Measurements from ENCODE around the gene PPP1R3C. TPM values are rescaled to one million over a fixed set of nuclear protein-coding genes. Genes with fewer than 3 reads are reported as not detected.

Gene PPP1R3C
- total and polyA plus RNA-seq, 2 experiments from 2014 or later: 0.91 to 1.8 TPM

DNA sequence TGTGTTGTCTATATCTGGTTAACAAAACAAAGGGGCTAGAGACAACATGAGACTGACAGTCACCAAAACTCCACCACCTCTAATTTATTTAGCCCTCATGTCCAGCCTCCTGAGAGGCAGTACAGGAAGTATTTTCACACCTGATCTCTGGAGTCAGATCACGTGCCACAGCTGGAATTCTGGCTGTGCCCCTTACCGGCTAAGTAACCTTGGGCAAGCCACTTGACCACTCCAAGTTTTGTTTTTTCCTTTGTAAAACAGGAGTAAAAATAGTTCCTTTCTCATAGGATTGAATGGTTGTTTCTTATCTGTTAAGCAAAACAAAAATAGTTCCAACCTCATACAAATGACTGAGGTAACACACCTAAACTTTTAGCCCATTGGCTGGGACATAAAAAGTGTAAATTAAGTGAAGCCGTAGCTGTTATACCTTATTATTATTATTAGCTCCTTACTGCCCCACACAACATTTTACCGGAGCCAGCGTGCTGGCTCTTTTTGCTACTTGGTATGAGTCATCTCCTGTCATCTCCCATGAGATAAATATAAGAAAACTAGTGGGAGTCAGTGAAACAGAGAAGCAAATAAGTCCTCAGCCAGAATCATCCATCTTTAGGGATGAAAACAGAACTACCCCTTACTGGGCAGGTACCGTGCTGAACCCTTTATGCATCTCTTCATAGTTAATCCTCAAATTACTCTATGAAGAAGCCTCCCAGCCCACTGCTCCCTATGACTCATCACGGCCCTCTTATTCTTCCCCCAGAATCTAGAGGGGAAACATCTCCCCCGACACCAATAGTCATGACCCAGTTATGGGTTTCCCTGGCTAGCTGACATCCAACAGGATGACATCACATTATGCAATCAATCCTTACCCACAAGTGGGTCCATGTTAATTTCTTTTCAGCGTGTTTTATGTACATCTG lies 44.9 kb downstream of the PPP1R3C start:
- H3K9me3 Mint-ChIP-seq: no peaks in the 10 kb centered on the region
- no peak for DNase-seq (ENCODE audit: low spot score)
- no peak overlapping the region for H2AFZ ChIP-seq

More for the DNA sequence above, 44.9 kb downstream of the PPP1R3C start:
- H3K36me3 ChIP-seq (ENCODE audit: insufficient read depth): no peaks in the 10 kb centered on the region
- ATAC-seq: no peak
- no peak overlapping the region for H3K27ac ChIP-seq (ENCODE audit: low read depth)
- no peaks in the 10 kb centered on the region for H3K4me1 Mint-ChIP-seq
- TF ChIP-seq, protein P1, sequence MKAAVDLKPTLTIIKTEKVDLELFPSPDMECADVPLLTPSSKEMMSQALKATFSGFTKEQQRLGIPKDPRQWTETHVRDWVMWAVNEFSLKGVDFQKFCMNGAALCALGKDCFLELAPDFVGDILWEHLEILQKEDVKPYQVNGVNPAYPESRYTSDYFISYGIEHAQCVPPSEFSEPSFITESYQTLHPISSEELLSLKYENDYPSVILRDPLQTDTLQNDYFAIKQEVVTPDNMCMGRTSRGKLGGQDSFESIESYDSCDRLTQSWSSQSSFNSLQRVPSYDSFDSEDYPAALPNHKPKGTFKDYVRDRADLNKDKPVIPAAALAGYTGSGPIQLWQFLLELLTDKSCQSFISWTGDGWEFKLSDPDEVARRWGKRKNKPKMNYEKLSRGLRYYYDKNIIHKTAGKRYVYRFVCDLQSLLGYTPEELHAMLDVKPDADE (IDR thresholded peaks at IDR 0.05): no peak
- TF ChIP-seq CTCF (conservative IDR thresholded peaks at IDR 0.05; ENCODE audit: low read depth in 2 of 2): no peak
- no peak for TF ChIP-seq STAT1 (IDR thresholded peaks at IDR 0.05; ENCODE audit: unreplicated experiment)
- TF ChIP-seq EZH2phosphoT487 (IDR thresholded peaks at IDR 0.05; ENCODE audit: unreplicated experiment): no peak
- no peak for TF ChIP-seq ZNF462 (CRISPR knock-in tag; IDR thresholded peaks at IDR 0.05)
- TF ChIP-seq EZH2 (IDR thresholded peaks at IDR 0.05; ENCODE audit: low read depth, unreplicated experiment): no peak
- no peak for TF ChIP-seq CREB1 (CRISPR knock-in tag; IDR thresholded peaks at IDR 0.05; ENCODE audit: low read depth)
- no peak for TF ChIP-seq POLR2AphosphoS5 (IDR thresholded peaks at IDR 0.05; ENCODE audit: low read depth)
- no peak for TF ChIP-seq ZNF114 (CRISPR knock-in tag; IDR thresholded peaks at IDR 0.05)
- no peak for TF ChIP-seq ZNF331 (CRISPR knock-in tag; IDR thresholded peaks at IDR 0.05; ENCODE audit: low read depth)
- no peak for TF ChIP-seq NANOG (IDR thresholded peaks at IDR 0.05; ENCODE audit: borderline replicate concordance)
- TF ChIP-seq, protein P2, sequence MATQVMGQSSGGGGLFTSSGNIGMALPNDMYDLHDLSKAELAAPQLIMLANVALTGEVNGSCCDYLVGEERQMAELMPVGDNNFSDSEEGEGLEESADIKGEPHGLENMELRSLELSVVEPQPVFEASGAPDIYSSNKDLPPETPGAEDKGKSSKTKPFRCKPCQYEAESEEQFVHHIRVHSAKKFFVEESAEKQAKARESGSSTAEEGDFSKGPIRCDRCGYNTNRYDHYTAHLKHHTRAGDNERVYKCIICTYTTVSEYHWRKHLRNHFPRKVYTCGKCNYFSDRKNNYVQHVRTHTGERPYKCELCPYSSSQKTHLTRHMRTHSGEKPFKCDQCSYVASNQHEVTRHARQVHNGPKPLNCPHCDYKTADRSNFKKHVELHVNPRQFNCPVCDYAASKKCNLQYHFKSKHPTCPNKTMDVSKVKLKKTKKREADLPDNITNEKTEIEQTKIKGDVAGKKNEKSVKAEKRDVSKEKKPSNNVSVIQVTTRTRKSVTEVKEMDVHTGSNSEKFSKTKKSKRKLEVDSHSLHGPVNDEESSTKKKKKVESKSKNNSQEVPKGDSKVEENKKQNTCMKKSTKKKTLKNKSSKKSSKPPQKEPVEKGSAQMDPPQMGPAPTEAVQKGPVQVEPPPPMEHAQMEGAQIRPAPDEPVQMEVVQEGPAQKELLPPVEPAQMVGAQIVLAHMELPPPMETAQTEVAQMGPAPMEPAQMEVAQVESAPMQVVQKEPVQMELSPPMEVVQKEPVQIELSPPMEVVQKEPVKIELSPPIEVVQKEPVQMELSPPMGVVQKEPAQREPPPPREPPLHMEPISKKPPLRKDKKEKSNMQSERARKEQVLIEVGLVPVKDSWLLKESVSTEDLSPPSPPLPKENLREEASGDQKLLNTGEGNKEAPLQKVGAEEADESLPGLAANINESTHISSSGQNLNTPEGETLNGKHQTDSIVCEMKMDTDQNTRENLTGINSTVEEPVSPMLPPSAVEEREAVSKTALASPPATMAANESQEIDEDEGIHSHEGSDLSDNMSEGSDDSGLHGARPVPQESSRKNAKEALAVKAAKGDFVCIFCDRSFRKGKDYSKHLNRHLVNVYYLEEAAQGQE (IDR thresholded peaks at IDR 0.05; ENCODE audit: unreplicated experiment): no peak
- TF ChIP-seq JUNB (IDR thresholded peaks at IDR 0.05; ENCODE audit: unreplicated experiment): no peak
- no peak overlapping the region for H3K4me3 Mint-ChIP-seq
- 0 out of 2 replicates have a peak, but pooled peaks cover 5% of the 10 kb centered on the region for H3K9me2 ChIP-seq (ENCODE audit: insufficient read depth)
- H3K4me1 ChIP-seq (ENCODE audit: insufficient read depth): no peaks in the 10 kb centered on the region
- H3K27ac Mint-ChIP-seq: no peak overlapping the region
- H3K4me2 ChIP-seq: no peak overlapping the region
- H3F3A ChIP-seq (replicated peaks; ENCODE audit: low read depth): no peaks in the 10 kb centered on the region
- no peak overlapping the region for H3K4me3 ChIP-seq
- no peaks in the 10 kb centered on the region for H4K20me1 ChIP-seq (replicated peaks; ENCODE audit: insufficient read depth)
- no peaks in the 10 kb centered on the region for H3K27me3 ChIP-seq (ENCODE audit: insufficient read depth)
- H3K79me2 ChIP-seq (replicated peaks; ENCODE audit: insufficient read depth): no peaks in the 10 kb centered on the region
- H3K36me3 Mint-ChIP-seq (ENCODE audit: low read depth): no peaks in the 10 kb centered on the region
- peaks cover 2% of the 10 kb centered on the region for H3K27me3 Mint-ChIP-seq (ENCODE audit: insufficient read depth, low read depth, poor library complexity)

Data from GM23338 (cell line).